ENCODE measurements around the gene BICRA. TPM values are rescaled to one million over a fixed set of nuclear protein-coding genes. Genes with fewer than 3 reads are reported as not detected.

BICRA gene
- total and polyA plus RNA-seq, 2 of the 8 experiments (the other 6 are each of a cell fraction or from before 2014, with no cell fraction given) = 1.5 to 29.2 TPM

DNA sequence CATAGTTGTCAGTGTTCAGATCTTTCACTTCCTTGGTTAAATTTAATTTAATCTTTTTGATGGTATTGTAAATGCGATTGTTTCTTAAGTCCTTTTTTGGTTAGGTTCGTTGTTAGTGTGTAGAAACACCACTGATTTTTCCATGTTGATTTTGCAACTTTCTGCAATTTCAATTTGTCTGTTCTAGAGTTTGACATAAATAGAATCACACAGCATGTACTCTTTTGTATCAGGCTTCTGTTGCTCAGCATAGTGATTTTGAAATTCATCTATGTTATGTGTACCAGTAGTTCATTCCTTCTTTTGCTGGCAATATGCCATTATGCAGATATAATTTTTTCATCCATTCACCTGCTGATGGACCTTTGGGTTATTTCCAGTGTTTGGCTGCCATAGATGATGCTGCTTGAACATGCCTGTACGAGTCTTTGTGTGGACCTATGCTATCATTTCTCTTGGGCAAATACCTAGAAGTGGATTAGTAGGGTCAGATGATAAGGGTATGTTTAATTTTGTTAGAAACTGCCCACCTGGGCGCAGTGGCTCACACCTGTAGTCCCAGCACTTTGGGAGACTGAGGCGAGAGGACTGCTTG, 33.1 kb downstream of the BICRA start:
- no peak overlapping the region for H3K18ac ChIP-seq (ENCODE audit: extremely low read depth, low read length)
- H2BK12ac ChIP-seq (ENCODE audit: low read depth, low read length) = no peak overlapping the region
- H2BK120ac ChIP-seq (replicated peaks; ENCODE audit: low read depth, low read length) = no peak overlapping the region
- no peak overlapping the region for H3K4me3 ChIP-seq (ENCODE audit: extremely low read depth in 1 of 4, insufficient read depth in 2 of 4, low read depth in 3 of 4, low read length in 4 of 4)
- no peak overlapping the region for H3K14ac ChIP-seq (ENCODE audit: insufficient read length)
- H3K4me1 ChIP-seq (replicated peaks in 1 of 4; ENCODE audit: control insufficient read depth in 3 of 4, insufficient read depth in 4 of 4, low read length in 3 of 4) = peaks cover 2 to 6% (median 3%) of the 10 kb centered on the region in 4 experiments; a peak in 4 of 7 replicates
- H4K8ac ChIP-seq (ENCODE audit: extremely low read depth, insufficient read depth, low read length) = no peak overlapping the region
- no peak overlapping the region; a peak in 1 of 7 replicates for H3K9ac ChIP-seq (replicated peaks in 1 of 4; ENCODE audit: extremely low read depth in 1 of 4, low read depth in 3 of 4, low read length in 3 of 4)
- WGBS, 2 experiments (ENCODE audit: extremely low coverage in 1 of 2, insufficient coverage in 1 of 2, insufficient read length in 1 of 2, insufficient replicate concordance in 2 of 2, low coverage in 1 of 2, low lambda C conversion rate in 2 of 2, missing lambda C conversion rate in 1 of 2) = 85% methylated on average over 5 of the region's 5 CpGs; no CpG with 5 or more reads in 1 of the 2 experiments
- no peak overlapping the region for H3K4ac ChIP-seq (replicated peaks; ENCODE audit: insufficient read length, low read depth, low read length)
- H4K91ac ChIP-seq (replicated peaks; ENCODE audit: insufficient read length, low read length) = no peak overlapping the region
- H4K5ac ChIP-seq (ENCODE audit: insufficient read length, low read depth, low read length) = no peak overlapping the region
- no peak overlapping the region for H3K27ac ChIP-seq (ENCODE audit: low read depth, low read length)
- H3K56ac ChIP-seq (replicated peaks; ENCODE audit: insufficient read length, low read depth, low read length) = no peak overlapping the region
- no peak overlapping the region for H2AFZ ChIP-seq (ENCODE audit: low read length)
- H2AK5ac ChIP-seq (ENCODE audit: low read depth, low read length) = no peak overlapping the region
- no peak overlapping the region for H3K23ac ChIP-seq (ENCODE audit: insufficient read length)
- CTCF ChIA-PET (ENCODE audit: partially characterized antibody) = interaction anchor here (0.9 kb wide), 1 partner anchor 50 kb away, joined by 3 read pairs; no protein-coding TSS in a partner anchor
- DNase-seq (ENCODE audit: low read depth in 1 of 2, low spot score in 2 of 2) (no peak), FAIRE-seq (no peak)
- H2BK15ac ChIP-seq (ENCODE audit: low read length) = no peak overlapping the region
- peaks cover 22% of the 10 kb centered on the region for H3K79me1 ChIP-seq (ENCODE audit: low read depth, low read length)
- H3K36me3 ChIP-seq (ENCODE audit: control insufficient read depth in 2 of 4, insufficient read depth in 4 of 4, low read length in 3 of 4) = peaks cover 0 to 4% (median 0%) of the 10 kb centered on the region in 4 experiments; a peak in 2 of 8 replicates
- no peak overlapping the region for H2BK20ac ChIP-seq (ENCODE audit: low read length)
- peaks cover 3 to 80% of the 10 kb centered on the region in 2 experiments; a peak in 3 of 4 replicates for H3K79me2 ChIP-seq (ENCODE audit: control insufficient read depth in 1 of 2, insufficient read depth in 2 of 2, low read length in 2 of 2)
- TF ChIP-seq TAF1 (IDR thresholded peaks at IDR 0.05; ENCODE audit: low read depth, low read length) (no peak), NANOG (IDR thresholded peaks at IDR 0.05; ENCODE audit: insufficient read depth, low read depth, low read length, poor library complexity, severe bottlenecking) (no peak), RNF2 (IDR thresholded peaks at IDR 0.05; ENCODE audit: borderline replicate concordance, low read depth, low read length, missing control alignments, poor library complexity, severe bottlenecking) (no peak), SRF (IDR thresholded peaks at IDR 0.05; ENCODE audit: low read depth, low read length) (no peak), TCF12 (IDR thresholded peaks at IDR 0.05; ENCODE audit: low read depth, low read length) (no peak)
- TF ChIP-seq, protein P1, sequence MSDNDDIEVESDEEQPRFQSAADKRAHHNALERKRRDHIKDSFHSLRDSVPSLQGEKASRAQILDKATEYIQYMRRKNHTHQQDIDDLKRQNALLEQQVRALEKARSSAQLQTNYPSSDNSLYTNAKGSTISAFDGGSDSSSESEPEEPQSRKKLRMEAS (IDR thresholded peaks at IDR 0.05) = no peak
- peaks cover 8 to 19% of the 10 kb centered on the region in 2 experiments for H4K20me1 ChIP-seq (replicated peaks in 1 of 2; ENCODE audit: control insufficient read depth in 1 of 2, insufficient read depth in 2 of 2, low read length in 2 of 2)
- no peak overlapping the region for H3K4me2 ChIP-seq (ENCODE audit: insufficient read depth in 1 of 2, low read depth in 2 of 2, low read length in 2 of 2)
- H3K23me2 ChIP-seq (ENCODE audit: low read depth, low read length) = no peaks in the 10 kb centered on the region
- POLR2A ChIA-PET (ENCODE audit: partially characterized antibody) = no interaction called here
- no peaks in the 10 kb centered on the region for H3K9me3 ChIP-seq (ENCODE audit: insufficient read depth in 2 of 2, low read depth in 1 of 2, low read length in 1 of 2)
- no peaks in the 10 kb centered on the region for H3K27me3 ChIP-seq (replicated peaks in 1 of 4; ENCODE audit: control insufficient read depth in 3 of 4, extremely low read depth in 1 of 4, insufficient read depth in 3 of 4, low read length in 3 of 4)
- no peak overlapping the region for H2BK5ac ChIP-seq (ENCODE audit: low read depth, low read length)

All from H1 (cell line).